ENCODE results near the gene TBXA2R.

GRCh38 chr19:3570606-3571011 is 36.1 kb downstream of the TBXA2R start:
- no peak for TF ChIP-seq CTCF (IDR thresholded peaks at IDR 0.05)
- TF ChIP-seq POLR2A (IDR thresholded peaks at IDR 0.05): no peak

Data from gastroesophageal sphincter (tissue), 3 donors.